NK-92 (cell line): ENCODE data around the gene MAB21L4.

Experiments
- DNase-seq: peaks from one replicate; lab custom pipeline; 2025; ENCODE audit not compliant: unreplicated experiment; lab: John Stamatoyannopoulos, UW

Gene MAB21L4

DNA sequence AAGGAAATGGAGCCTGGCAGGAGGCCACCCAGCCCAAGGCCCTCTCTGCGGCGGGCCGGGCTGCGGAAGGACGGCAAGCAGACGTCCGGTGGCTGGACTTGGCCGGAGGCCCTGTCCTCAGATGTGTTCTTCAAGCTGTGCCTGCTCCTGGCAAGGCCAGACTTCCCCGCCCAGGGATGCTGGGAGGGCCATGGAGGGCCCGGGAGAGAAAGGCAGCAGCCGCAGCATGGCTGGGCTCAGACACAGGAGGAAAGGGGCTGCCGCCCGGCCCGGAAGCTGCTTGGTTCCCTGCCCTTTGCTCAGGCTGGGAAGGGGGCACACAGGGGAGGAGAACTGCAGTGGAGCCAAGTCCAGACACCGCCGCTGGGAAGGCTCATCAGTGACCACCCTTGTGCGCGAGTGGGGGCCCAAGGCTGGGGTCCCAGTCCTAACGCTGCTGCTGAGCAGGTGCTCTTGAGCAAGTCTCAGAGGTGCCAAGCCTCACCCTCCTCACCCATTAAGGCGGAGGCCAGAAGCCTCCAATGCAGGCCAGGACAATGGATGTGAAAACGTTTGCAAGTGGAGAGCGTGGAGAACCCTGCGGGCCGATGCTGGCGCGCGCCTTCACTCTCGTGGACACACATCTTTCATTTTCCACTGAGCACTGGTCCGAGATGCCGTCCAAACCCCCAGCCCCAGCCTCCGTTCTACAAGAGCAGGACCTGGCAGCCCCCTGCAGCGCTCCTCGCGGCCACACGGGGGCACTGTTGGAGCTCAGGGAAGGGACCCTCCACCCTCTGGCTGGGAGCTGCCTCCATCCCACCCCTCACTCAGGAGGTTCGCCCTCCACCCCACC lies 18.1 kb upstream of the MAB21L4 start:
- DNase-seq = no peak

DNA sequence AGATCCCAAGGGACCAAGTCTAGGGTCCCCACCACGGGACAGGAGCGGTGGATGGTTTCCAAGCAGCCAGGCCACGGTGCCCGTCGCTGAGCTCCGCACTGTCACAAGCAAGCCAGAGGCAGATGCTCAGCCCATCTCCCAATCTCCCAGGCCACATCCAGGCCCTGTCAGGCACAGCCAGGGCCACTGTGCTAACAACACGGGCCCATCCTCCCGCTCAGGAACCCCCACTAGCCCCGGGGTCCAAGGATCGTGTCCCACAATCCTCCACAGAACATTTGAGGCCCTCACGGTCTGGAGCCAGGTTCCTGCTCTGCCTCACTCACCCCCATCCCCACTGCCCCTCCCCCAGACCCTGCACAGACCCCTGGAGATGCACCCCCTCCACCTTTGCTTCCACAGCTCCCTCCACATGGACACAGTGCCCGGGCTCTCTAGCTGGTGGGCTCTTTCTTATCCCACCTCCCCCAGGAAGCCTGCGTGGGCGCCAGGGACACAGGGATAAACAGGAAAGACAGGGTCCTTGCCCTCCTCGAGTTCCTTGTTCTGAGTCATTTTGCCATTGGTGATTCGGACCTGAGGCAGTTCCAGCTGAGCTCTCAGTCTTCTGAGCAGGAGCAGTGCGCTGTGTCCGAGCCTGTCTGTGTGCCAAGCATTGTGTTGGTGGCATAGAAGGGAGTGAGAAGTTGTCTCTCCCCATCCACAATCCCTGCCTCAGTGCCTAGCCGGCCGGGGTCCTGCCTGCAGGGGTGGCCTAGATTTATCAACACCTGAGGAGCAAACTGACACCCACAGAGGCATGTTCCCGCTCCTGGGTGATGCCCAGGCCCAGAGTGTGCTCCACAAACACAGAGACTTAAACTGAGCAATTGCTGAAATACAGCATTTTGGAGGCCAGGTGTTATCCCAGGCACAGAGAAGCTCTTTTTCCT lies 17.2 kb upstream of the MAB21L4 start:
- no peak for DNase-seq

DNA sequence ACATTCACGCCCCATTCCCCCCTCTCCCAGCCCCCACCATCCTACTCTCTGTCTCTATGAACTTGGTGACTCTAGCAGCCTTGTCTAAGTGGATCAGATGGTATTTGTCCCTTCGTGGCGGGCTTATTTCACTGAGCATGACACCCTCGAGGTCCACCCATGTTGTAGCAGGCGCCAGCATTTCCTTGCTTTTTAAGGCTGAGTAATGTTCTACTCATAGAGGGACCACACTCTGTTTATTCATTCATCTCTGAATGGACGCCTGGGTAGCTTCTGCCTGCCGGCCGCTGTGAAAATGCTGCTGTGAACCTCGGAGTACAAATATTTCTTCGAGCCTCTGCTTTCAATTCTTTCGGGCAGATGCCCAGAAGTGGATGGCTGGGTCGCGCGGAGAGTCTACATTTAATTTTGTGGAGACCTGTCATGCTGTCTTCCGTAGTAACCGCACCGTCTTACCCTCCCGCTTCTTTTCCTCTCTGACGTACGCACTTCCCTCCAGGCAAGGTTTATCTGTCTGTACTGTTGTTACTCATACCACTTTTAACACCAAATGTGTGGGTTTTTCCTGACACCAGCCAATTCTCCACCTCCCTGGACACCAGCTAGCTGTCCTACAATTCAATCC lies 15.8 kb upstream of the MAB21L4 start:
- no peak for DNase-seq

DNA sequence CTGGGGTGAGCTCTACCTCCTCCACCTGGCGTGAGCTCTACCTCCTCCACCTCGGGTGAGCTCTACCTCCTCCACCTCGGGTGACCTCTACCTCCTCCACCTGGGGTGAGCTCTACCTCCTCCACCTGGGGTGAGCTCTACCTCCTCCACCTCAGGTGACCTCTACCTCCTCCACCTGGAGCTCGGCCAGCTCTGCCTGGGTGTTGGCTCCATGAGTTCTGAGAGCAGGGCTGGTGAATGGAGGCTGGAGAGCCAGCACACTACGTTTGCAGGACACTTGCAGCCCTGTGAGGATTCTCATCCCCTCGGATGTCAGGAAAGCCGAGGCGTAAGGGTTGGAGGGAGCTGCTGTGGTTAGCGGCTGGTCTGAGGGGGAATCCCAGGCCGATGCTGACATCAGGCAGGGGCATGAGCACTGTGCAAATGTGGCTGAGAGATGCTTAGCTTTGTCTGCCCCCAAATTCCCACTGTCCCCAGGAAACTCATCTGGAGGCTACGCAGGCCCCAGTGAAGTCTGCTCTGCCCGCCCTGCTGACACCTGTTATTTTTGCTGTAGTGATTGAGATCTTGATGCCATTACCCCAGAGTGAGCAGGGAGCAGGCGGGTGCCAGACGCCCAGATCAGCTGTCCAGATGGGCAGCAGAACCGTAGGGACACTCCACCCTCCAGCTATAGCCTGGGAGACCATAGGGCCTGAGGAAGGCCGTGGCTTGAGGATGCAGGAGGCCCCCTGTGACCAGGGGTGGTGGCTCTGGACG lies 13.4 kb upstream of the MAB21L4 start:
- DNase-seq = no peak

DNA sequence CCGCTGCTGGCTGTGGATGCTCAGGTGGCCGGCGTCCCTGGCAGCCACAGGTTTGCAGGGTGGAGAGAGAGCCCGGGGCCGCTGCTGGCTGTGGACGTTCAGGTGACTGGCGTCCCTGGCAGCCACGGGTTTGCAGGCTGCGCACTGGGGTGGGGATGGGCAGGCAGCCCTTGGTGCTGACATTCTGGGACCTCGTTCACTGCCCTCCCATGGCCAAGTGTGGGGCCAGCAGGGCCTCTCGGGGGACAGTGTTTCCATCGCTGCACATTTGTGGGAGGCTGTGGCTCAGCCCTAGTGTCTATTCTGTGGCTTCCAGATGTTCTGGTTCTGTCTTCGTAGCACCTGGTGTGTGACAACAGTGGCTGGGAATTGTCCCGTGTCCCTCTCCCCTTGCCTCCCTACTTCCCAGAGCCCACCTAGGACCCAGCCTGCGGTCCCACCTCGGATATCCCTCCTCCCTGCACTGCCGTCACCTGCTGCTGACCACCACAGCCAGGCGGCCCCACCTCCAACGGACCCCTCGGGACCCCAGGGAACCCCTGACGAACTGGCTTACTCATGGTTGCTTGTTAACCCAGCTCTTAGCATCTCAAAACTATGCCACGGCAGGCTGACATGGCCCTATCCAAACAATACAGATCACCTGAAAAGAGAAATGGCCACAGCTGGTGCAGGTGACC lies 11.1 kb upstream of the MAB21L4 start:
- DNase-seq = no peak

DNA sequence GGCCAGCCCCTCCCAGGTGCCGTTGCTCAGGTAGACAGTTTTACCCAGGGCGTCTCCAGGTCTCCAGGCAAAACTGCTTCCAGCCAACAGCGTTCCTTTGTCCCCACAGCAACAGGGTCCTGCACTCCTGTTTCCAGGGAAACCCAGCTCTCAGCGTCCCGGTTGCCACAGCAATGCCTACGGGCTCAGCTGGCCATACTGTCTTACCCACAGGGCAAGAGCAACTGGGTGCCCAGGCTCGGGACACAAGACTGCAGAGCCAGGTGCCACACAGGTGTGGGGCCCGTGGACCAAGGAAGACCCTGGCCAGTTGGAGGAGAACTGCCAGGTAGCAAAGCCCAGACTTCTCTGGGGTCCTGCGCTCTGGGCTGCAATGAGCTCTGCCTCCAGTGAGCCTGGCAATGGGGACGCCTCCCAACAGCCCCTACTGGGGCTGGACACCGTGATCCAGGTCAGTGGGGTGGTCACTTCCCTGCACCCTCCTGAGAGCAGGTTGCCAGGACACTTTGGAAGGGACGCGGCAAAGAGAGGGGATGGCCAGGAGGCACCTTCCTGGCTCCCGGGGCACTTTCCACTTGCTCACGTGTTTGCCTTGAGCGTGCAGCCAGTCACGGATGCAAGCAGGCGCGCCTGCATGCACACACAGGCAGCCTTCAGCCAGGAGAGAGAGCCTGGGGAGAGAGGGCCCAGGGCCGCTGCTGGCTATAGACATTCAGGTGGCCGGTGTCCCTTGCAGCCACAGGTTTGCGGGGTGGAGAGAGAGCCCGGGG lies 10.4 kb upstream of the MAB21L4 start, which contains the start of gene CROCC2:
Gene CROCC2 (plus strand): TSS at position 196 of the 770 bp plus-strand sequence. CDS start 178 bp downstream, at position 374.
- DNase-seq = no peak

DNA sequence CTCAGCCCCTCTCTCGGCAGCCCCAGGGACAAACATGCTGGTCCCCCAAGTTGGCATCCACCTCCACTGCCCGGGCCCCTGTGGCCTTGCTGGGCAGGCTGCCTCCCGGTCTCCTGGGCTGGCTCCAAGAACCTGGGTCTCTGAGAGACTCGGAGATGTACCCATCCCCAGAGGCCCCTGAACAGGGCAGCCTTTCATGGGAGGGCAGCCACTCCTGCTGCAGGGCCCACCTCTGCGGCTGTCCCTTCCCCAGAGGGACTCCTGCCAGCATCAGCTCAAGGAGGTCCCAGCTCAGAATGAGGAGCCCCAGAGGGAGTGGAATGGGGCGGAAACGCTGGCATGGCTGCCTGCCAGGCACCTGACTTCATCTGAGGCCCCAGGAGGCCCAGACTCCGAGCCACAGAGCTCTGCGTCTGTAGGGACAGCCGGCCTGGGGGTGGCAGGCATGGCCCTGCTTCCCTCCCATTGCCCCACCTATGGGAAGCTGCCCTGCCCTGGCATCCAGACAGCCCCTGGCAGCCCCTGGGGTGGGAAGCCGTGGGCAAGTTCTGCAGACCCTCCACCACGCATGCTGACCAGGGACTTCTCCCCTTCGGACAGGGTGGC lies 9.3 kb upstream of the MAB21L4 start:
- no peak for DNase-seq

DNA sequence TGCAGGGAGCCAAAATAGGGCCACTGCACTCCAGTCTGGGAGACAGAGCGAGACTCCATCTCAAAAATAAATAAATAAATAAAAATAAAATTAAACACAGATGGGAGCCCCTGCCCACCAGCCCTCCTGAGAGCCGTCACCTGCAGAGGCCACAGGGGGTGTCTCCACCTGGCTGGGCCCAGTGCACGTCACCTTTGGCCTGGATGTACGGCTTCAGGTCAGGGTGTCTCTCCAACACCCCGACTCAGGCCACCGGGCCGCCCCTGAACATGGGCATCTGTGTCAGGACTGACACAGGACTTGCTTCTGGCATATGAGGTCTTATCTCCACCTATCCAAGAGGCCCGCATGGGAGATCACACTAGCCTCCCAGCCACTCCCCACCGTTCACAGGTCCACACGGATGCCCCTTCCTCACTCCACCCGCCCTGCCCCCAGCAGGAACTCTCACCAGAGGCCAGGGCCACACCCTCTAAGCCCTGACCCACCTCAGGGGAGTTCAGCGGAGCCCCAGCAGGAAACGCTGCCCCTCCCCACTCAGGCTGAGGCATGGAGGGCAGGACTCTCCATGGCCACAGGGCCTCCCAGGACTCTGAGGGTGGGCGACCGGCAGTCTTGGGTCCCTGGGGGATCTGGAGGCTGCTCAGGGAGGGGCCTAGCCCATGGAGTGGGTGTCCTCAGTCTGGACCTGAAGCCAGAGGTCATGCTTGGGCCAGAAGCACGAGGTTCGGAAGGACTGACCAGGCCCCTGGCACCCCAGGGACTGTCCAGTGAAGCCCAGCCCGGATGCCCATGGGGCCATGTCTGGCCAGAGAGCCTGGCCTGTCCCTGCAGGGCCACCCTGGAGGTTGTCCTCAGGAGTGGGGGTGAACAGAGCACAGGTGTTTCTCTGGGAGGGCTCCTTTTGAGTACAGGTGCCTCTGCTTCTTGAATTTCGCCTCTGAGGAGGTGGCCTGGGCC lies 8.5 kb upstream of the MAB21L4 start:
- no peak for DNase-seq

DNA sequence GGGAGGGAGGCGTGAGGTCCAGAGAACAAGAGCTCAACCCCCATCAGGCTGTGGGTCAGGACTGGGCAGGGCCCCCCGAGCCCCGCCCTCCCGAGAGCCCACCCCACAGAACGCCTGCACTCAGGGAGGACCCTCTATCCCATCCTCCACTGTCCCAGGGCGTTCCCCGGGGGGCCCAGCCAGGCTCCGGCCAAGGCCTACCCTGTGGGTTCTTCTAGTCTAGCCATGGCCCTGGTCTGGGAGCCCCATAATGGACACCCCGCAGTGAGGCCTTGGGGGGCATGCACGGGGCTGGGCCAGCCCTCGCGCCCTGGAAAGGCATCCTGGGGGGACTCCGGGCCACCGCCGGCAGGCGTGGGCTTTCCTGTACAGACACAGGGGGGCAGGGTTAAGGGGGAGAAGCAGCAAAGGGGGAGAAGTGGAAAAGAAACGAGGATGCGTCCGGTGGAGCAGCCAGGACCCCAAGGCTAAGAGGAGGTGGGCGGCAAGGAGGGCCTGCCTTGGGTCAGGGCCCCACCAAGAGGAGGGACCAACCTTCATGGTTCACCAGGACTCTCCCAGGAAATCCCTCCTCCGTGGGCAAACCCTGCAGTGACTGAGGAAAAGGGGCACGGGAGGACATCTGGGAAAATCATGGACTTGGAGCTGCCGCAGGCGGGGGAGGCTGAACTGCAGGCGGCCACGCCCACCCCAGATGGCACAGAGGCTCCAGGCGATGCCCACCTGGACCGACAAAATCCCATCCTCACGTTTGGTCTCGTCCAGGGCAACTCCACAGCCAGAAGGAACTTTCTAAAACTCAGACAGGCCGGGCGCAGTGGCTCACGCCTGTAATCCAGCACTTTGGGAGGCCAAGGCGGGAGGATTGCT lies 7.5 kb upstream of the MAB21L4 start:
- DNase-seq = no peak

DNA sequence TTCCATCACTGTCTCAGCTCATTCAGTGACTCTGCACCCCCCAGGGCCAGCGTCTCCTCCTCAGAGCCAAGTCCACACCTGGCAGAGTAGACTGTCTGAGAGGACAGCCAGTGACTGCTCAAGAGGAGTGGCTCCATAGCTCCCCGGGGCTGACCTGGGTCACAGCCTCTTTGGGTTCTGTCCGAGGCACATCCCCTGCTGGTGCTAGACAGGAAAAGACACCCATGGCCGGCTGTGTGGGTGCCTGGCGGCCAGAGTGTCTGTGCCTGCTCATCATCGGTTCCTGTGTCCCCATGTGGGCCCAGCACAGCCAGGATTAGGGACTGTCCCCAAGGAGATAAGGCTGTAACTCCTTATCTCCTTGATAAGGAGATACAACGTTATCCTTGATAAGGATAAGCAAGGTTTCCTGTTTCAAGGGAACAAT lies 6.7 kb upstream of the MAB21L4 start:
- no peak for DNase-seq

DNA sequence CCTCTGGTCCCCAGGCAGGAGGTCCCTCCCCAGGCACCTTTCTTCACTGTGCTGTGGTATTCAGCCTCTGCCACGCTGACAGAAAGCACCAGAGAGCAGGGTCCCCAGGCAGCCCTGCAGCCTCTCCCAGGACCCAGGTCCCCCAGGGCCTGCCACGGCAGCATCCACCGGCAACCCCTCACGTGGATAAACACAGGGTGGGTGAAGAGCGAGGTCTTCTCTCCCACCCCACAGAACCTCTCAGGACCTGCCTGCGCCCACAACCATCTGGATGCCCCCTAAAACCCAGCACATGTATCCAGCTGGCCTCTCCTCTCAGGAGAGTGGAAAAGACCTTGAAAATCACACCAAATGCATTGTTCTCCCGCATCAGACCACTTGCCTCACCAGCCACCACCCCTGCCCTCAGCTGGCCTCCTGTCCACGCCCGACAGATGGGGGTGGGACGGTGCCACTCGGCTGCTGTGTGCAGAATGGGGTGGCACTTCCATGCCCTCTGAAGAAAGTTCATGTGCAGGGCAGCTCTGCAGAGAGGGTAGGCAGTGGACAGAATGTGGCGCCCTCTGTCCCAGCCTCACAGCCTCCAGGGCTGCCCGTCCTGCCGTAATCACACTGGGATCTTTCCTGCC lies 6.1 kb upstream of the MAB21L4 start:
- DNase-seq = no peak

DNA sequence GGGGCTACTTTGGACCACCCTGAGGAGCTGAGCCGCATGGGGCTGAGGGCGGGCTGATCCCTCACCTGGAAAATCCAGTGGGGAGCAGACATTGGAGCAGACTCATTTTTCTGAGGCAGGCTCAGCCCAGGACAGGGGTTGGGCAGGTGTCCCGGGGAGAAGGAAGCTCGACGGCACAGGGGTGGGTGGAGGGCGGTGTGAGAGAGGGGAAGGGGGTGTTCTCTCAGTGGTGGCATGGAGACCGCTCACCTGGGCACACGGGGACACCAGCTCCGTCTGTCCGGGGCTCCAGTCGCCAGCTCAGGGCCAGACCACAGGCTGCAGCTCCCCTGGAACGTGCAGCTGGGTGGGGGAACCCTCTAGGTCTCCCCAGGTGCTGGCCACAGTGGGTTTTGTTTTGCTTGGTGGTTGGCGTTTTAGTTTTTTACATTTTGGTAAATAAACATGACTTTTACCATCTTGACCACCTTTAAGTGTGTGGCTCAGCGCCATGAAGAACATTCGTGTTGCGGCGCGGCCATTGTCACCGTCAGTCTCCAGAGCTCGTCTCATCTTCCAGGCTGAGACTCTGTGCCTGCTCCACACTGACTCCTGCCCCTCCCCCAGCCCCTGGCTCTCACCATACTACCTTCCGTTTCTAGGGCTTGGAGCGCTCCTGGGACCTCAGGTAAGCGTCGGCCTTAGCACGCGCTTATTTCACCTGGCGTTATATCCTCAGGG lies 4.3 kb upstream of the MAB21L4 start:
- DNase-seq = no peak

DNA sequence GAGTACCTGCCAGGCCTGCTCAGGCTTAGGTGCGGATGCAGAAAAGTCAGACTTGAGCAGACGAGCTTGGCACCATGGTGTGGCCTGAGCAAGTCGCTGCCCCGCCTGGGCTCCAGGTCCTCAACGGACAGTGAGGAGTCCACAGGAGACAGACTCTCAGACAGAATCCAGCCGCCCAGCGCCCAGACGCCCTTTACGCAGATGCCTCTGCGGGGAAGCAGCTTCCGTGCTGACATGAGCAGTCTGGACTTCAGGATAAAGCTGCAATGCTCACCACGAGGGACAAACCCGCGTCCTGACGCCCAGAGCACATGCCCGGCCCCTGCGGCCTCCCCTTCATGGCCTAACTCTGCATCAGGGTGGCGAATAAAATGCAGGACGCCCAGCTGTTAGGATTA lies 3.5 kb upstream of the MAB21L4 start:
- no peak for DNase-seq

DNA sequence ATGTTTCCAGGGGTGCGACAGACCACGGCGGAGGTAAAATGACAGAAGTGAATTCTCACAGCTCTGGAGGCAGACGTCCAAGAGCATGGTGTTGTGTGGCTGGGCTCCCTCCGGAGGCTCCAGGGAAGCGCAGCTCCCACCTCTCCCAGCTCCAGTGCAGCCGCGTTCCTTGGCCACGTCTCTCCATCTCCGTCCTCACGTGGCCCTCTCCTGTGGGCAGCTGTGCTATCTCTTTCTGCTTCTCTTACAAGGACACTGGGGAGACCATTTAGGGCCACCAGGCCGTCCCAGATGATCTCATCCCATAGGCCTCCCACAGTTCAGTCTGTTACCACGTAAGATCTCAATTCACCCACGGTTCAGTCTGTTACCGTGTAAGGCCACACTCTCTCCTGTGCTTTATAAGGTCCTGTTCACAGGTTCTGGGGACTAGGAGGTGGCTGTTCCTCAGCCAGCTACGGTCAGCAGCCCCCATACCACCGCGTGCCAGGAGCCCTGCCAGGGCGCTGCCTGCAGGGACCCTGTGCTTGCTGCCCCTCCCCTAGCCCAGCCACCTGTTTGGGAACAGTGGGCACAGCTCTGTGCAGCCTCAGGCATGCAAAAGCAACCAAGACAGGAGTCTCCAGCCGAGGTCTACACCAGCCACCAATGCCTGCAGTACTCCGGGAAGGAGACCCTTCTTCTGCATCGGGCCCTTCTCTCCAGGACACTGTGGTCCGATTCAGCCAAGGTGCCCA lies 2.9 kb upstream of the MAB21L4 start:
- no peak for DNase-seq

DNA sequence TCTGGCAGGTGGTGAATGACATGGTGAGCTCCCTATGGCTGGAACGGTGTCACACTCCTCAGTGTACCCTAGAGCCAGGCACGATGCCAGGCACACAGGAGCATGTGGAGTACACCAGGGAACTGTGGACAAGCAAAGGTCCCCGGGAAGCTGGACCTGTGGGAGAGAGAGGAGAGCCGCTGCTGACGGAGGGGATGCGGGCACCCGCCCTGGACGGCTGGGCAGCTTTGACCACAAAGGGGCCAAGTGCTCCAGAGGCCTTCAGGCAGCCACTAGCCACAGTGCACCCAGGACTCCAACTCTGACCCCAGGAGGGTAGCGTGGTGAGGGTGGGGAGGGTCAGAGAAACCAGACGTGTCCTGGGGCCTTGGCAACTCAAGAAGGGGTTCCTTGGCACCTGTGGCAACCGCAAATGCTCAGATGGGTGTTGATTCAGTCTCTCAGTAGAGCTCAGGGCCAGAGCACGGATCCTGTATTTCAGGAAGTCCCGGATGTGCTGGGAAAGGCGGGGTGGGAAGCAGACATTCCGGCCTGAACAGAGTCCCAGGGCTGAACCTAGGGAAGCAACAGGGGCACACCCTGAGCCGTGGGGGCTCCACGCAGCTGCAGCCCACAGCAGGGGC lies 2.3 kb upstream of the MAB21L4 start:
- DNase-seq = no peak
